Activated naive CD4-positive, alpha-beta T cell treated with anti-CD3 and anti-CD28 coated beads, Interleukin-2, amount 10 ng/mL, durations not matched to agents 7 days and 5 days (primary cell): ENCODE data around the gene SRRM5.
A peak's percentile ranks its signal among the peaks of the same experiment; 100 is the strongest.
"Not testable (repeated sequence)": the region's sequence is repeated elsewhere in the genome, so short reads cannot be mapped to it uniquely, and the experiment has no call there.

ENCODE experiments used
- CTCF ChIA-PET: fragments of 350-600 bp; sonication (Branson Sonifier 250); formaldehyde crosslinking; loops from one replicate; lab custom pipeline; 2021; ENCODE audit warnings: antibody characterized with exemption; lab: Charles Lee
- DNase-seq: peaks from one replicate; pipeline ENCODE4 v3.0.0-alpha.2; 2020
- H3K27ac Mint-ChIP-seq: one replicate; pipeline ENCODE4 v1.8.0; 2021; ENCODE audit warnings: mild to moderate bottlenecking, moderate library complexity, mixed read lengths
- H3K27me3 Mint-ChIP-seq: one replicate; pipeline ENCODE4 v1.8.0; 2021; ENCODE audit warnings: mild to moderate bottlenecking, mixed read lengths
- H3K36me3 Mint-ChIP-seq: one replicate; pipeline ENCODE4 v1.8.0; 2021; ENCODE audit warnings: mixed read lengths
- H3K4me1 Mint-ChIP-seq: one replicate; pipeline ENCODE4 v1.8.0; 2021; ENCODE audit warnings: mixed read lengths
- H3K4me3 Mint-ChIP-seq: one replicate; pipeline ENCODE4 v1.8.0; 2021; ENCODE audit warnings: mild to moderate bottlenecking, moderate library complexity, mixed read lengths
- H3K9me3 Mint-ChIP-seq: one replicate; pipeline ENCODE4 v1.8.0; 2021; ENCODE audit warnings: mixed read lengths

Gene SRRM5

DNA sequence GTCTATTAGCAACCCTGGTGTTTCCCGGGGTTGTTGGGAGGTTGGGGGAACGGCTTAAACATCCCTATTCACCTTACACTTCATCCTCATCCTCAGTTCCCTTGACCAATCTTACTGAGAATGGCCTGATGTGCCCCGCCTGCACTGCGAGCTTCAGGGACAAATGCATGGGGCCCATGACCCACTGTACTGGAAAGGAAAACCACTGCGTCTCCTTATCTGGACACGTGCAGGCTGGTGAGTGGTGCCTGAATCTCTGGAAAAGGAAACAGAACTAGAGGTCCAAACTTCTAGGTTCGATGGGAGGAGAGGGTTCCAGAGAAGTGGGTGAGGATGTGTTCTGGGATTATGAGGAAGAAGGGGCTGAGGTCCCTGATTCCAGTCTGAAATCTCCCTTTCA lies 30.4 kb upstream of the SRRM5 start:
- Mint-ChIP-seq H3K27me3 (peaks cover 24% of the 10 kb centered on the region), H3K4me1 (peaks cover 32% of the 10 kb centered on the region), H3K9me3 (no peaks in the 10 kb centered on the region), H3K36me3 (no peaks in the 10 kb centered on the region), H3K4me3 (peak overlapping the region; percentile 86), H3K27ac (peak overlapping the region; percentile 25)
- no peak for DNase-seq
- CTCF ChIA-PET = interaction anchor here (6.4 kb wide), 1 partner anchor 14 kb away, joined by 40 read pairs; the partner anchor contains the start of genes IRGQ and ZNF576

DNA sequence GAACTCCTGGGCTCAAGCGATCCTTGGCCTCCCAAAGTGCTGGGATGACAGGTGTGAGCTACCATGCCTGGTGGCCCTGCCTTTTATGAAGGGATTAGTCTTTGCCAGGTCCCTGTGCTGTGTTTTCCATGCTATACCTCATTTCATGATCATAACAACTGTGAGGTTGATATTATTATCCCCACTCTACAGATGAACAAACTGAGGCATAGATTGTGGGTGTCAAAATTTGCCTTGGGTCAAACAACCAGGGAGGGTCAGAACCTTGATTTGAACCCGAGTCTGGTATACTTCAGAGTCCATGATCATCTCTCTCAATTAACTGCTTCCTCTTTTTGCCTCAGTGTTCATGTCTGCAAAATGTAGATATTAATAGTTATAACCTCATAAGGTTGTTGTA lies 29.4 kb upstream of the SRRM5 start:
- Mint-ChIP-seq H3K9me3 (no peaks in the 10 kb centered on the region), H3K4me3 (no peak overlapping the region), H3K36me3 (no peaks in the 10 kb centered on the region), H3K4me1 (peaks cover 25% of the 10 kb centered on the region), H3K27me3 (peaks cover 20% of the 10 kb centered on the region), H3K27ac (no peak overlapping the region)
- DNase-seq = no peak
- CTCF ChIA-PET = interaction anchor here (6.4 kb wide), 1 partner anchor 13 kb away, joined by 40 read pairs; the partner anchor contains the start of genes IRGQ and ZNF576

DNA sequence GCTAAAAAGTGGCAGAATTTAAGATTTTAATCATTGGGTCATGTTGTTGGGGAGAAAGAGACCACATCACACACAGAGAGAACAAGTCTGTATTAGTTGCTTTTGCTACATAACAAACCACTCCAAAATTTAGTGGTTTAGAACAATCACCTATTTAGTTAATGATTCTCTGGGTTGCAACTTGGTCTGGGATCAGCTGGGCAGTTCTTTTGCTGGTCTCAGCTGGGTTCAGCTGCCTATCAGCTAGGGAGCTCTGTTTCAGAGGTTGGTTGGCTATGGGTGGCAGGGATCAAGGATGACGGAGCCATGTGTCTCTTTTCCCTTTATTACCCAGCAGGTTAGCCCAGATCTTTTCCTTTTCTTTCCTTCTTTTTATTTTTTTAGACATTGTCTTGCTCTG lies 27.4 kb upstream of the SRRM5 start:
- no peak overlapping the region for H3K27ac Mint-ChIP-seq
- H3K36me3 Mint-ChIP-seq = peaks cover under 1% of the 10 kb centered on the region
- no peak overlapping the region for H3K4me3 Mint-ChIP-seq
- CTCF ChIA-PET = interaction anchor here (1.1 to 6.4 kb wide), 4 partner anchors 11 to 225 kb away, joined by 3 to 40 read pairs (median 4); partner anchors contain the start of genes IRGQ and ZNF576
- H3K4me1 Mint-ChIP-seq = peaks cover 20% of the 10 kb centered on the region
- DNase-seq = no peak
- H3K27me3 Mint-ChIP-seq = peaks cover 6% of the 10 kb centered on the region
- H3K9me3 Mint-ChIP-seq = no peaks in the 10 kb centered on the region

GRCh38 chr19:43586346-43586745 lies 25.5 kb upstream of the SRRM5 start:
- no peak overlapping the region for H3K27ac Mint-ChIP-seq
- peaks cover 10% of the 10 kb centered on the region for H3K36me3 Mint-ChIP-seq
- no peak overlapping the region for H3K4me3 Mint-ChIP-seq
- no peaks in the 10 kb centered on the region for H3K27me3 Mint-ChIP-seq
- H3K4me1 Mint-ChIP-seq = peaks cover 27% of the 10 kb centered on the region
- no peak for DNase-seq
- no peaks in the 10 kb centered on the region for H3K9me3 Mint-ChIP-seq
- CTCF ChIA-PET = interaction anchor here (1.3 kb wide), 1 partner anchor 32 kb away, joined by 3 read pairs; no protein-coding TSS in a partner anchor

DNA sequence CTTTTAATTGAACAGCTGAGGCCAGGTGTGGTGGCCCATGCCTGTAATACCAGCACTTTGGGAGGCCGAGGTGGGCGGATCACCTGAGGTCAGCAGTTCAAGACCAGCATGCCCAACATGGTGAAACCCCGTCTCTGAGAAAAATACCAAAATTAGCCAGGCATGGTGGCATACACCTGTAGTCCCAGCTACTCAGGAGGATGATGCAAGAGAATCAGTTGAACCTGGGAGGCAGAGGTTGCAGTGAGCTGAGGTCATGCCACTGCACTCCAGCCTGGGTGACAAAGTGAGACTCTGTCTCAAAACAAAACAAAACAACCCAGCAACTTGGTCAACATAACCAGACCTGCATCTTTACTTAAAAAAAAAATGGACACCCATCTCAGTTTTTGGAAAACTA lies 24.9 kb upstream of the SRRM5 start:
- H3K4me1 Mint-ChIP-seq = peaks cover 25% of the 10 kb centered on the region
- H3K27ac Mint-ChIP-seq, H3K36me3 Mint-ChIP-seq, H3K4me3 Mint-ChIP-seq, DNase-seq, H3K9me3 Mint-ChIP-seq, H3K27me3 Mint-ChIP-seq: not testable (repeated sequence)
- CTCF ChIA-PET = interaction anchor here (1.3 kb wide), 1 partner anchor 33 kb away, joined by 3 read pairs; no protein-coding TSS in a partner anchor

DNA sequence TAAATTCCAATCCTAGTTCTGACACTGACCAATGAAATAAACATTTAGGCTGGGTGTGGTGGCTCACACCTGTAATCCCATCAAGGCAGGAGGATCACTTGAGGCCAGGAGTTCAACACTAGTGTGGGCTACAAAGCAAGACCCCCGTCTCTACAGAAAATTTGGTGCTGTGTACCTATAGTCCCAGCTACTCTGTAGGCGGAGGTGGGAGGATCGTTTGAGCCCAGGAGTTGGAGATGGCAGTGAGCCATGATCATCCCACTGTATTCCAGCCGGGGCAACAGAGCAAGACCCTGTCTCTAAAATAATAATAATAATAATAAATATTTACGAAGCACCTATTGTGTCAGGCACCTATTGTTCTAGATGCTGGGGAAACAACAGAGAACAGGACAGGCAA lies 22.6 kb upstream of the SRRM5 start:
- Mint-ChIP-seq H3K9me3 (no peaks in the 10 kb centered on the region), H3K27ac (no peak overlapping the region), H3K4me3 (no peak overlapping the region), H3K27me3 (no peaks in the 10 kb centered on the region), H3K4me1 (peaks cover 30% of the 10 kb centered on the region), H3K36me3 (peaks cover 19% of the 10 kb centered on the region)
- CTCF ChIA-PET = interaction anchor here (0.7 to 2.7 kb wide), 3 partner anchors 34 to 157 kb away, joined by 3 to 10 read pairs (median 4); no protein-coding TSS in a partner anchor
- no peak for DNase-seq

DNA sequence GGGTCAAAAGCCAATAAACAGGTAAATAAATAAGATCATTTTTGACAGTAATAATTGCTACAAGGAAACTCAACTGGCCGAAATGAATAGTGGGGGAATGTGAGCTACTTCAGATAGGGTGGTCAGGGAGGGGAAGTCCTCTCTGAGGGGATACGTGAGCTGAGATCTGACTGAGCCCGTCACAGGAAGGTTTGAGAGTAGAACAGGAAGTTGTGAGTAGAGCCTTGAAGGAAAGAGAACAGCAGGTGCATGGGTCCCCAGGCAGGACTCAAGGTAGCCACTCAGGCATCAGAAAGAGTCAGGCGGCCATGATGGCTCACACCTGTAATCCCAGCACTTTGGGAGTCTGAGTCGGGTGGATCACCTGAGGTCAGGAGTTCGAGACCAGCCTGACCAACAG lies 22.2 kb upstream of the SRRM5 start:
- Mint-ChIP-seq H3K4me1 (peaks cover 28% of the 10 kb centered on the region), H3K9me3 (no peaks in the 10 kb centered on the region), H3K36me3 (peaks cover 19% of the 10 kb centered on the region), H3K27me3 (no peaks in the 10 kb centered on the region), H3K4me3 (no peak overlapping the region), H3K27ac (no peak overlapping the region)
- no peak for DNase-seq
- CTCF ChIA-PET = interaction anchor here (1.3 to 2.7 kb wide), 2 partner anchors 34 to 54 kb away, joined by 3 to 10 read pairs; no protein-coding TSS in a partner anchor

DNA sequence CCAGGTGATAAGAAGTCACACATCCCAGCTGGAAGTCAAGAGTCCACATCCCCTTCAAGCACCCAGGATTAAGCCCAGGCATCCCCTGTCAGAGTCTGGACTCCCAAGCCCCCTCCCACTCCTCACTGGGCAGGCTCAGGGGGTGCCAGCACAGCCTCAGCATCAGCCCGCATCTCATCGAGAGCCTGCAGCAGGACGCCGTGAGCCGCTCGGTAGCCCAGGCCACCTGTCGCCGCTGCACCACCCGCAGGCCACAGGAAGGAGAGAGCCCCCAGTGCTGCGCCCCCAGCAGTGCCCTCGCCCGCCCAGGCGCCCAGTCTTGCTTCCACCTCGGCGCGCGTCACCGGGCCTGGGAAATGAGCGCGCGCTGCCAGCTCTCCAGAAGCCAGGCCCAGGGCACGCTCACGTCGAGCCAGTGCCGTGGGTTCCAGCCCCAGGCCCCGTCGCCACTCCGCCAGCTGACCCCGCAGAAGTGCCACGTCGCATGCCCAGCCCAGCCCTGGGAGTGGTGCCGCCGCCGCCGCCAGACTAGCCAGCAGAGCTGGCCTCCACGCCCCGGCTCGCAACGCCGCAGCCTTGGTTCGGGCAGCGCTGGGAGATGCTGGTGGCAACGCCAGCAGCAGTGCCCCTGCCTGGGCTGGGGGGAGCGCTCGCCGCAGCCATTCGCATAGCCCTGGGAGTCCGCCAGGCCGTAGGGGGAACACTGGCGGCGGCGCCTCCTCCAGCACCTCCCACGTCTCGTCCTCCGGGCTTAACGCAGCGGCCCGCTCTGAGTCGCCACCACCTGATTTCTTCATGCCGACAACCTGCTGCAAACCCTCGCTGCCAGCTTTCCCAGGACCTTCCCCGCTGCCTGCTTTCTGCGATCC lies 19.8 kb upstream of the SRRM5 start:
- H3K4me3 Mint-ChIP-seq = no peak overlapping the region
- CTCF ChIA-PET = interaction anchor here (5.6 kb wide), 1 partner anchor 38 kb away, joined by 129 read pairs; no protein-coding TSS in a partner anchor
- no peaks in the 10 kb centered on the region for H3K9me3 Mint-ChIP-seq
- H3K4me1 Mint-ChIP-seq = peaks cover 40% of the 10 kb centered on the region
- H3K27me3 Mint-ChIP-seq = peaks cover 5% of the 10 kb centered on the region
- no peak for DNase-seq
- peaks cover 26% of the 10 kb centered on the region for H3K36me3 Mint-ChIP-seq
- no peak overlapping the region for H3K27ac Mint-ChIP-seq

DNA sequence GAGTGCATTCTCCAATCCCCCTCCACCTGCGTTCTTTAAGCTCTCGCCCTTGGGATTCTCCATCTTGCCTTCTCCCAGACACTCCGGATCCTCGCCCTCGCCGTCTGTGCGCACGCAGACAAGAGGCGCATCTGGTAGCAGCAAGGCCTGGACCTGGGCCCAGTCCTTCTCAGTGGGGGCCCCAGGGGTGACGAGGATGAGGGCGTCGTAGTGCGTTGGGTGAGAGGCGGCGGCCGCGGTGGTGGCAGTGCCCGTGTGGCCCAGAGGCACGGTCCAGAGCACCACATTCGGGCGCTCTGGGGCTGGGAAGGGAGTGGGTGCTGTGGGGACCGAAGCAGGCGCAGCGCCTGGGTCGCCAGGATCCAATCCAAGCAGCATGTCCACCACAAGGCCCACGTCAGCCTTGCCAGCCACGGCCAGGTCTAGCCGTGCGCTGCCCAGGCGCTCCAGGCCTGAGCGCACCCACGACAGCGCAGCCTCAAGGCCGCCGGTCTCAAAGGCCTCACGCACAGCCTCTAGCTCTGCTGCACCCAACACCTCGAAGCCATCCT lies 19.0 kb upstream of the SRRM5 start:
- no peak overlapping the region for H3K4me3 Mint-ChIP-seq
- DNase-seq = no peak
- CTCF ChIA-PET = interaction anchor here (2.4 to 5.6 kb wide), 3 partner anchors 32 to 73 kb away, joined by 9 to 129 read pairs (median 24); no protein-coding TSS in a partner anchor
- H3K4me1 Mint-ChIP-seq = peaks cover 47% of the 10 kb centered on the region
- no peaks in the 10 kb centered on the region for H3K9me3 Mint-ChIP-seq
- H3K36me3 Mint-ChIP-seq = peaks cover 29% of the 10 kb centered on the region
- H3K27ac Mint-ChIP-seq = no peak overlapping the region
- H3K27me3 Mint-ChIP-seq = peaks cover 5% of the 10 kb centered on the region

DNA sequence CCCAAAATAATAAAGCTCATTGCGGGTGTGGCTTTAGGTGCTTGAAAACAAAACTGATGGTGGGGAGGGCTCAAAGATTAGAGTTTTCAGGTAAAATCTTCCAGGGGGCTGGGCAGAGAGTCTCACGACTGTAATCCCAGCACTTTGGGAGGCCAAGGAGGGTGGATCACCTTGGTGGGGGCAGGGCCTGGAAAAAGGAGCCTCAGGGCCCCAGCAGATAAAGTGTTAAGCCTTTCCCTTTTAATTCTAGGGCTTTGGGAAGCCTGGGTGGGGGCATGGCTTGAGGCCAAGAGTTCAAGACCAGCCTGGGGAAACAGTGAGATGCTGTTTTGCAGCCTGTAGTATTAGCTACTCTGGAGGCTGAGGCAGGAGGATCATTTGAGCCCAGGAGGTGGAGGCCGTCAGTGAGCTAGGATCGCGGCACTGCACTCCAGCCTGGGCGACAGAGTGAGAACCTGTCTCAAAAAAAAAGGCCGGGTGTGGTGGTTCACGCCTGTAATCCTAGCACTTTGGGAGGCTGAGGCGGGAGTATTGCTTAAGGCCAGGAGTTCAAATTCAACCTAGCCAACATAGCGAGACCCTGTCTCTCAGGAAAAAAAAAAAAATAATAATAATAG lies 17.7 kb upstream of the SRRM5 start:
- Mint-ChIP-seq H3K4me1 (peaks cover 58% of the 10 kb centered on the region), H3K27me3 (peaks cover 5% of the 10 kb centered on the region), H3K4me3 (peak overlapping the region; percentile 55)

DNA sequence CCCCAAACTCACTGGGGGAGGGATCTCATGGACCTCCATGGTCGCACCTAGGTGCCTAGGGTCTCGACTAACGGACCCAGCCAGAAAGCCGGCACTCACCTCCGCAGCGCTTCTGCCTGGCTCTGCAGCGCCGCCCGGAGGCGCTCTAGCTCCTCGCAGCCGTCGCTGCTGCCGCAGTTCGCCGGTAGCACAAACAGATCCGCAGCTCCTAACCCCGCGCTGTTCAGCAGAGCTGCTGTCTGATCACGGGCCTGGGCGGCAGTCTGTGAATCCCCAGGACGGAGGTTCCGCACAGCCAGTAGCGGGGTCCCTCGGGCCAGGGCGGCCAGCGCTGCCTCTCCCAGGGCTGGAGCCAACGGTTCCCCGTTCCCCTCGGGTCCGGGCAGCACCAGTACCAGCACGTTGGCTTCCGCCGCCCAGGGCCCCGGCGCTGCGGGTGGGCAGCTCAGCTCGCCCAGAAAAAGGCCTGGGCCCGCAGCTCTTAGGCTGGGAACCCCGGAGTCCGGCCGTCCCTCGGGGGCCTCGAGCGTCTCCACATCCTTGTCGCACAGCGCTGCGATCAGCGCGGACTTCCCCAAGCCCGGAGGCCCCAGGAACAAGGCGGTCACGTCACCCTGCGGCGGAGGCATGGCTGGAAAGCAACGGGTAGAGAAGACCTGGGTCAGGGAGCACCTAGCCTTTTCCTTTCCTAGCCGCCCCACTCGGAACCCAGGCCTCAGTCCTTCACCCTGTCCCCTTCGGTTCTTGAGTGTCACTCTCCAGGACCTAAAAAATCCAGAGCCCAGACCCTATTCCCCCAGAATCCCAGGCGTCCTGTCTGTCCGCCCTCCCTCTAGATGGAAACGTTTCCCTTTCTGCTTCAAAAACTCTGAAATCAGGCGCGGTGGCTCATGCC lies 16.9 kb upstream of the SRRM5 start:
- H3K4me3 Mint-ChIP-seq = peak overlapping the region; percentile 90
- peak; percentile 83 for DNase-seq
- H3K4me1 Mint-ChIP-seq = peaks cover 52% of the 10 kb centered on the region
- H3K36me3 Mint-ChIP-seq = peaks cover 32% of the 10 kb centered on the region
- peaks cover 5% of the 10 kb centered on the region for H3K27me3 Mint-ChIP-seq
- CTCF ChIA-PET = interaction anchor here (0.6 to 5.6 kb wide), 36 partner anchors 9 to 190 kb away, joined by 3 to 129 read pairs (median 4); partner anchors contain the start of genes KCNN4, PINLYP, PLAUR and SMG9
- peak overlapping the region; percentile 98 for H3K27ac Mint-ChIP-seq
- H3K9me3 Mint-ChIP-seq = no peaks in the 10 kb centered on the region

More for the DNA sequence above, 17.7 kb upstream of the SRRM5 start:
- Mint-ChIP-seq H3K36me3 (peaks cover 33% of the 10 kb centered on the region), H3K27ac (no peak overlapping the region), H3K9me3 (no peaks in the 10 kb centered on the region)
- CTCF ChIA-PET = interaction anchor here (0.6 to 5.6 kb wide), 34 partner anchors 9 to 191 kb away, joined by 3 to 129 read pairs (median 5); partner anchors contain the start of genes KCNN4, PINLYP, PLAUR and XRCC1
- no peak for DNase-seq

DNA sequence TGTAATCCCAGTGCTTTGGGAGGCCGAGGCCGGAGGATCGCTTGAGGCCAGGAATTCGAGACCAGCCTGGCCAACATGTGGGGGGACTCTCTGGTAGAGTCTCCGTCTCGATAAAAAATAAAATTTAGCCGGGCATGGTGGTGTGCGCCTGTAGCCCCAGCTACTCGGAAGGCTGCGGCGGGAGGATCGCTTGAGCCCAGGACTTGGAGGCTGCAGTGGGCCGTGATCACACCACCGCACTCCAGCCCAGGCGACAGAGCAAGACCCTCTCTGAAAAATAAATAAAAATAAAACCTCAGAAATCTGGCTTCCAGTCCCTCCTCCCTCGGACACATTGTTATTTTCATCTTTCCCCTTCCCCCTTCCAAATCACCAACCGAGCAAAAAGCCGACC lies 16.3 kb upstream of the SRRM5 start:
- H3K36me3 Mint-ChIP-seq = peaks cover 33% of the 10 kb centered on the region
- H3K27me3 Mint-ChIP-seq = peaks cover 5% of the 10 kb centered on the region
- CTCF ChIA-PET = interaction anchor here (1.2 to 5.6 kb wide), 11 partner anchors 13 to 157 kb away, joined by 3 to 129 read pairs (median 14); partner anchors contain the start of genes PINLYP, XRCC1 and ZNF575
- H3K4me1 Mint-ChIP-seq = peaks cover 47% of the 10 kb centered on the region
- peak overlapping the region; percentile 98 for H3K27ac Mint-ChIP-seq
- no peak for DNase-seq
- H3K9me3 Mint-ChIP-seq = no peaks in the 10 kb centered on the region
- H3K4me3 Mint-ChIP-seq = peak overlapping the region; percentile 90
